KMS-11 (cell line): ENCODE data around the gene FOXP3.

Source experiments
- H2AFZ ChIP-seq: fragments of 200-600 bp; sonication (generic); 2 replicates; pipeline ENCODE4 v1.6.1; 2016; ENCODE audit warnings: antibody characterized with exemption, mixed run types, low read depth
- H3K27ac ChIP-seq: fragments of 200-600 bp; sonication (generic); 2 replicates; pipeline ENCODE4 v1.6.1; 2016; ENCODE audit warnings: mild to moderate bottlenecking, mixed run types
- H3K27me3 ChIP-seq: fragments of 200-600 bp; sonication (generic); 2 replicates; pipeline ENCODE4 v1.6.1; 2017; ENCODE audit warnings: mild to moderate bottlenecking, low read depth, mixed run types, moderate library complexity; ENCODE audit not compliant: insufficient read depth
- H3K36me3 ChIP-seq: fragments of 200-600 bp; sonication (generic); 2 replicates; pipeline ENCODE4 v1.6.1; 2017; ENCODE audit warnings: mild to moderate bottlenecking, mixed run types; ENCODE audit not compliant: insufficient read depth
- H3K4me1 ChIP-seq: fragments of 200-600 bp; sonication (generic); 2 replicates; pipeline ENCODE4 v1.6.1; 2016; ENCODE audit warnings: mild to moderate bottlenecking, low read depth, mixed run types; ENCODE audit not compliant: poor library complexity, severe bottlenecking
- H3K4me2 ChIP-seq: fragments of 200-600 bp; sonication (generic); 2 replicates; pipeline ENCODE4 v1.7.0; 2016; ENCODE audit warnings: mild to moderate bottlenecking, mixed run types
- H3K4me3 ChIP-seq: fragments of 200-600 bp; sonication (generic); IDR thresholded peaks from 2 replicates; pipeline ENCODE4 v1.6.1; 2017; ENCODE audit warnings: low read depth, low read length, mixed read lengths; ENCODE audit not compliant: insufficient read depth
- H3K79me2 ChIP-seq: fragments of 200-600 bp; sonication (generic); 2 replicates; pipeline ENCODE4 v1.6.1; 2016; ENCODE audit warnings: low read depth, mixed run types; ENCODE audit not compliant: insufficient read depth
- H3K9ac ChIP-seq: fragments of 200-600 bp; sonication (generic); 2 replicates; pipeline ENCODE4 v1.6.1; 2016; ENCODE audit warnings: mild to moderate bottlenecking, mixed run types
- H4K20me1 ChIP-seq: fragments of 200-600 bp; sonication (generic); 2 replicates; pipeline ENCODE4 v1.6.1; 2016; ENCODE audit warnings: mild to moderate bottlenecking, mixed run types; ENCODE audit not compliant: insufficient read depth
- TF ChIP-seq, protein P1 (sequence below): fragments of 200-600 bp; sonication (generic); conservative IDR thresholded peaks from 2 replicates; pipeline ENCODE4 v1.6.1; 2017; ENCODE audit warnings: low read depth, mild to moderate bottlenecking, antibody characterized with exemption, low read length, moderate library complexity, mixed read lengths

FOXP3 gene

GRCh38 chrX:49257074-49257790 lies 7.3 kb downstream of the FOXP3 start:
- Histone ChIP-seq H3K79me2 (no peaks in the 10 kb centered on the region), H3K27ac (no peak overlapping the region), H3K9ac (no peak overlapping the region), H2AFZ (no peak overlapping the region), H3K4me3 (no peak overlapping the region), H3K4me1 (peaks cover 7% of the 10 kb centered on the region), H4K20me1 (no peaks in the 10 kb centered on the region), H3K36me3 (no peaks in the 10 kb centered on the region), H3K4me2 (peak overlapping the region; percentile 13; the same call in 1 of the 2 replicates), H3K27me3 (no peaks in the 10 kb centered on the region)
- TF ChIP-seq, protein P1, sequence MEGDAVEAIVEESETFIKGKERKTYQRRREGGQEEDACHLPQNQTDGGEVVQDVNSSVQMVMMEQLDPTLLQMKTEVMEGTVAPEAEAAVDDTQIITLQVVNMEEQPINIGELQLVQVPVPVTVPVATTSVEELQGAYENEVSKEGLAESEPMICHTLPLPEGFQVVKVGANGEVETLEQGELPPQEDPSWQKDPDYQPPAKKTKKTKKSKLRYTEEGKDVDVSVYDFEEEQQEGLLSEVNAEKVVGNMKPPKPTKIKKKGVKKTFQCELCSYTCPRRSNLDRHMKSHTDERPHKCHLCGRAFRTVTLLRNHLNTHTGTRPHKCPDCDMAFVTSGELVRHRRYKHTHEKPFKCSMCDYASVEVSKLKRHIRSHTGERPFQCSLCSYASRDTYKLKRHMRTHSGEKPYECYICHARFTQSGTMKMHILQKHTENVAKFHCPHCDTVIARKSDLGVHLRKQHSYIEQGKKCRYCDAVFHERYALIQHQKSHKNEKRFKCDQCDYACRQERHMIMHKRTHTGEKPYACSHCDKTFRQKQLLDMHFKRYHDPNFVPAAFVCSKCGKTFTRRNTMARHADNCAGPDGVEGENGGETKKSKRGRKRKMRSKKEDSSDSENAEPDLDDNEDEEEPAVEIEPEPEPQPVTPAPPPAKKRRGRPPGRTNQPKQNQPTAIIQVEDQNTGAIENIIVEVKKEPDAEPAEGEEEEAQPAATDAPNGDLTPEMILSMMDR, result no peak

- Histone ChIP-seq H3K9ac (no peak overlapping the region), H3K27ac (no peak overlapping the region), H4K20me1 (no peaks in the 10 kb centered on the region), H3K79me2 (no peaks in the 10 kb centered on the region), H3K4me3 (no peak overlapping the region), H3K36me3 (no peaks in the 10 kb centered on the region), H2AFZ (no peak overlapping the region), H3K4me1 (peaks cover 7% of the 10 kb centered on the region), H3K27me3 (no peaks in the 10 kb centered on the region), H3K4me2 (0 out of 2 replicates have a peak overlapping the region, but pooled peaks have one; percentile 13)
- TF ChIP-seq, protein P1, result no peak
These were observed 8.1 kb downstream of the FOXP3 start for GRCh38 chrX:49256268-49256995.

GRCh38 chrX:49254639-49255038 lies 9.9 kb downstream of the FOXP3 start:
- H3K36me3 ChIP-seq, result no peaks in the 10 kb centered on the region
- H2AFZ ChIP-seq, result no peak overlapping the region
- H3K4me2 ChIP-seq, result no peak overlapping the region
- no peak overlapping the region for H3K27ac ChIP-seq
- H3K4me1 ChIP-seq, result peaks cover 7% of the 10 kb centered on the region
- H3K27me3 ChIP-seq, result no peaks in the 10 kb centered on the region
- H3K9ac ChIP-seq, result no peak overlapping the region
- H3K79me2 ChIP-seq, result no peaks in the 10 kb centered on the region
- no peak overlapping the region for H3K4me3 ChIP-seq
- no peaks in the 10 kb centered on the region for H4K20me1 ChIP-seq
- TF ChIP-seq, protein P1, result no peak

DNA sequence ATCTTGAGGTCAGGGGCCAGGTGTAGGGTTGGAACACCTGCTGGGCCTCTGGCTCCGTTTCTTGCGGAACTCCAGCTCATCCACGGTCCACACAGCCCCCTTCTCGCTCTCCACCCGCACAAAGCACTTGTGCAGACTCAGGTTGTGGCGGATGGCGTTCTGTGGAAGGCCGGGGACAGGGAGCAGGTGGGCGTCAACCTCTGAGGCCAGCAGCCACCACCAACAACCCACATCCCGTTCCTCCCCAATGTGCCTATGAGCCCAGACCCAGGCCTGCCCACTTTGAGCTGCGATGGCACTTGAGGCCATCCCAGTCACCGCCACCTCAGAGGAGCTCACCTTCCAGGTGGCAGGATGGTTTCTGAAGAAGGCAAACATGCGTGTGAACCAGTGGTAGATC lies 13.2 kb downstream of the FOXP3 start:
- H3K27me3 ChIP-seq, result no peaks in the 10 kb centered on the region
- no peak overlapping the region for H3K9ac ChIP-seq
- TF ChIP-seq, protein P1, result no peak
- H2AFZ ChIP-seq, result no peak overlapping the region
- no peaks in the 10 kb centered on the region for H3K79me2 ChIP-seq
- H4K20me1 ChIP-seq, result no peaks in the 10 kb centered on the region
- H3K4me2 ChIP-seq, result no peak overlapping the region
- no peaks in the 10 kb centered on the region for H3K36me3 ChIP-seq
- no peak overlapping the region for H3K27ac ChIP-seq
- no peaks in the 10 kb centered on the region for H3K4me1 ChIP-seq
- H3K4me3 ChIP-seq, result no peak overlapping the region
